CD1c-positive myeloid dendritic cell (primary cell): ENCODE results near the gene KRT82.
"Not testable (repeated sequence)": the region's sequence is repeated elsewhere in the genome, so short reads cannot be mapped to it uniquely, and the experiment has no call there.

Source experiments
- DNase-seq: peaks from one replicate; pipeline ENCODE4 v3.0.0-alpha.2; 2016; ENCODE audit errors: extremely low spot score

KRT82 gene

GRCh38 chr12:52413202-52413601 is 7.1 kb upstream of the KRT82 start:
- no peak for DNase-seq

- DNase-seq = no peak
These were observed 5.7 kb upstream of the KRT82 start for GRCh38 chr12:52411815-52412214.

DNA sequence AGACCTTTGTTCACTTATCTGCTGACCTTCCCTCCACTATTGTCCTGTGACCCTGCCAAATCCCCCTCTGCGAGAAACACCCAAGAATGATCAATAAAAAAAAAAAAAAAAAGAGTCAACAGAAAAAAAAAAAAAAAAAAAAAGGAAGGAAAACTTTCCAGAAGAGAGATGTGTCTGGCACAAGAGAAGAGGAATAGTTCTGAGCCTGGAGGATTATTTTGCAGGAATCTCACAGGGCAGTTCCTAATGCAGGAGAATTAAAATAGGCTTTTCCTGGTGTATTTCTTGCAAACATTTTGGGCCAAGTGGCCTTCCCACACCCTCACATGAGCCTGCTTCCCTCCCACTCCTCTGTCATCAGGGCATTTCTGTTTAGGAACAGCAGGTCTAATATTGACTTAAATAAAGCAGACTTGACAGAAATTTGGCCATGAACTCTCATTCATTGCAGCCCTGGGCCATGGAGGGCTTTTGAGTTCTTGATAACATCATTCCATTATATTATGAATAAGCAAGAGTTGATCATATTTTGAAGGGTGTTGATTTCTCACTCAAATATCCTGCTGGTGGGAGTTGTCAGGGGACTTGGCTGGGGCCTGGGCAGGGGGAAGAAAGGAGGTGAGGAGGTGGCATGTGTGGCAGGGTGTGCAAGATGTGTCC is 4.6 kb upstream of the KRT82 start:
- DNase-seq = not testable (repeated sequence)

DNA sequence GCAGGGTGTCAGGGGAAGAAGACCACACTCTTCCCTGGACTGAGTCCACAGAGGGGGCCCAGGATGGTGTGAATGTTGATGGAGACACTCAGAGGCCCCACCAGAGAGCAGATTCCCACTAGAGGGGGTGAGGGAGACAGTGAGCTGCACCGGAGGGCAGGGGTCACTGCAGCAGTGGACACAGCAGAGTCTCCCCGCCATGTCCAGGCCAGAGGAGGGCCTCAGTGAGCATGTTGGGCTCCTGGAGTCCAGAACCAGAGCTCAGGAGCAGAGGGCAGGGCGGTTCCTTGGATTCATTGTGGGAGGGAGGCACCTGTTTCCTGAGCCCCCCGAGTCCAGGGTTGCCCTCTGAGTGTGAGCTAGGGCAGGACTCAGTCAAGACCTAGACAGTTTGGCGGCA is 1.8 kb upstream of the KRT82 start:
- no peak for DNase-seq

GRCh38 chr12:52404951-52405350 is 1.2 kb downstream of the KRT82 start:
- no peak for DNase-seq

GRCh38 chr12:52403561-52403960 is 2.6 kb downstream of the KRT82 start:
- no peak for DNase-seq

DNA sequence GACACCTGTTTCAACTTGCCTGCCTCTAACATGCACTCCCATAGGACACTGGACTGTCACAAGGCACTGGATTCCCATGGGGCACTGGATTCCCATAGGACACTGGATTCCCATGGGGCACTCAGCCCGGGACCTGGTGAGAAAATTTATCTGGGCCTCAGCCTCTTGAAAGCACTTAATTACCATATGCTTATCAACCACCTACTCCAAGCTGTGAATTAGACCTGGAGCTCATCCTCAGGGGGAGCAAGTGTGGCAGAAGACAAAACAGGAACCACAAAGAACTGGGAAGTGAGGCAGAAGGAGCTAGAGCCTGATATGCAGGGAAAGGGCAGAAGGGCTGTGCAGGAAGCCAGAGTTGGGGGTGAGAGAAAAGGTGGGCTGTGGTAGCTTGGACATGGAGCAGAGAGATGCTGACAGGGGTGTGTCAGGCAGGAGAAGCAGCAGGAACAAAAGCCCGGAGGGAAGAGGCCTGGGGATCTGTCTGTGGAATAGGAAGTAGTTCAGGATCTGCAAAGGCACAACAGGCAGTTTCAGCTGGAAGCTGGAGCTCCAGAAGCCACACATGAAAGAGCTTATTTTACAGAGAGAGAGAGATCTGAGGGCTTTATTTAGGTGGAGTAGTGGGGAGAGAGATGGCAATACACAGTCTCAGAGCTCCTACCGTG is 3.1 kb downstream of the KRT82 start:
- no peak for DNase-seq

- DNase-seq = no peak
These were observed 3.8 kb downstream of the KRT82 start for GRCh38 chr12:52402377-52402776.

DNA sequence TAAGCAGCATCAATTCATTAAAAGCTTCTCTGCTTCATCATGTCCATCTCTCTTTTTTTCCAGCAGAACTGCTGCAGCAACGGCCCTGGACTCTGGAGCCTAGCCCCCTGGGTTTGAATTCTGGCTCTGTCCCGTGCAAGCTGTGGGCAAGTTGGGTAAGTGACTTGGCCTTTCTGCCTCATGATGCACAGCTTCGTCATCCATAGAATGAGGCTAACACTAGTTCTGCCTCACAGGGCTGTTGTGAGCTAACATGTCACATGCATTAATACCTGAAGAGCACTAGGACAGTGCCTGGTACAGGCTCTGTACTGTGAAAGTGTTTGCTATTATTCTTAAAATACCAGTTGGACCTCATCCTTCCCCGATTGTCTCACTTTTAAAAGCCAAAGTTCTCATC is 4.2 kb downstream of the KRT82 start:
- no peak for DNase-seq

GRCh38 chr12:52401526-52401925 is 4.6 kb downstream of the KRT82 start:
- no peak for DNase-seq

- no peak for DNase-seq
These were observed 5.2 kb downstream of the KRT82 start for GRCh38 chr12:52400906-52401305.

GRCh38 chr12:52399756-52400155 is 6.4 kb downstream of the KRT82 start:
- DNase-seq = no peak

GRCh38 chr12:52398176-52398575 is 8.0 kb downstream of the KRT82 start:
- DNase-seq = no peak

- DNase-seq = no peak
These were observed 9.5 kb downstream of the KRT82 start for GRCh38 chr12:52396656-52397055.

GRCh38 chr12:52395761-52396434 is 10.2 kb downstream of the KRT82 start:
- no peak for DNase-seq

GRCh38 chr12:52394836-52395405 is 11.2 kb downstream of the KRT82 start:
- DNase-seq = no peak

DNA sequence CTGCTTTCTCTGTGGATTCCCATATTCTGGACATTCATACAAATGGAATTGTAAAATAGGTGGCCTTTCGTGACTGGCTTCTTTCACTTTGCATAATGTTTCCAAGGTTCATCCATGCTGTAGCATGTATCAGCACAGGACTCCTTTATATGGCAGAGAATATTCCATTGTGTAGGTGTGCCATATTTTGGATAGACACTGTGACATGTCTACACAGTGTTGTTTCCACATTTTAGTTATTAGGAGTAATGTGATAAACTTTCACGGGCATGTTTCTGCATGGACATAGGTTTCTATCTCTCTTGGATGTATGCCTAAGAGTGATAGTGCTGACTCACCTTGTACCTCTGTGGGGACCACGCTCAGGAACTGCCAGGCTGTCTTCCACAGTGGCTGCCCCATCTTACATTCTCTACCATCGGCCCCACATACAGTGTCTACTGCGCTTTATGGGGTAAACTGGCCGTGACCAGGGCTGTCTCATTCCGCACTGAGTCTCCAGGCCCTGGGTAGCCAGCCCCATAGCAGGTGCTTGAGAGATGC is 13.6 kb downstream of the KRT82 start:
- no peak for DNase-seq

DNA sequence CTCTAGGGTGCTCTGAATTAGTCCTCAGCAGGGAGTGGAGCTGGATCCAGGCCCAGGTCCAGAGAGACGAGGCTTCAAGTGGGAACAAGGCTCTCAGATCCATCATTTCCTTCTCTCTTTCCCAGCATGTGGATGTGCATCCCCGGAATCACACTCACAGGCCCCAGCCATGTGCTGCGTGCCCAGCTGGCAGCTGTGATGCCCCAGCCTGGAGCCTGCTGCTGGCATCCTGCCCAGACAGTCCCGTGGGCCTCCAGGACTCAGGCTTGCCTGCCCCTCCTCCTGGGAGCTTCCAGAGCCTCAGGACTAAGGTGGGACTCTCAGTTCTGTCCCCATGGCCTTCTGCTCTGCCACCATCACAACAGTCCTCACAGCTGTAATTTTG is 14.5 kb downstream of the KRT82 start:
- no peak for DNase-seq

DNA sequence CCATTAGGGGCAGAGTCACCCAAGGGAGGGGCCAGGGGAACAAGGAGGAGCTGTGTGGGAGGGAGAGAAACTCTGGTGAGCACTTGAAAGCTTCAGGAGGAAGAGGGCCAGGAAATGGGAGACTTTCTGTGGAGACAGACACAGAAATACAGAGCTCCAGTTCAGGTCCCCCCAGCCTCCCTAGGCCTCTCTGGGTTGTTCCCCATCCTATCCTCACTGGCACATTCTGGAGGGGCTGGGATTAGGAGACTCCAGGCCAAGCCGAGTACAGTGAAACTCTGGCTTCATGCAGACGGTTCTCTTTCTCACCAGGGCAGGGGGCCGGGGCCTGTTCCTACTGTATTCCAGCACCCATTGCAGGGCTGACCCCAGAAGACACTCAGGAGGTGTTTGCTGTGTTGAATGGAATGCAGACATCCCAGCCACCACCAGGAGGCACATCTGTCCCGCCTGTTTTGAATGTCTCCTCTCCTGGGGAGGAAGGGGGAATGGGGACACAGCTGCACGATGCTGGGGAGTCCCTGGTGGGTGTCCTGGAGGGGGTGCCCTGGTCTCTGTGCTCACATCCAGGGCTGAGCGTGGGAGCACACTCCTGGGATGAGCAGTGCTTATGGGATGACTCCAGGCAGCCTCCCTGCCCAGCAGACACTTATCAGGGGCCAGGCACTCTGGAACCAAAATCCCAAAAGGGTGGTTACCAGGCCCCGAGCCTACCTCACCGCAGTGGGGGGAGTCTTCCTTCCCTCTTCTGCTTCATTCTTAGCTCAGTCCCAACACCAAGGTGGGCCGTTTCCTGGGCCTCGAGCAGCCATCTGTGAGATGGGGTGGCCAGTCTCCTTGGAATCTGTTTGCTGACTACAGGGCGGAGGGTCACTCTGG is 15.2 kb downstream of the KRT82 start:
- DNase-seq = peak; percentile 4

DNA sequence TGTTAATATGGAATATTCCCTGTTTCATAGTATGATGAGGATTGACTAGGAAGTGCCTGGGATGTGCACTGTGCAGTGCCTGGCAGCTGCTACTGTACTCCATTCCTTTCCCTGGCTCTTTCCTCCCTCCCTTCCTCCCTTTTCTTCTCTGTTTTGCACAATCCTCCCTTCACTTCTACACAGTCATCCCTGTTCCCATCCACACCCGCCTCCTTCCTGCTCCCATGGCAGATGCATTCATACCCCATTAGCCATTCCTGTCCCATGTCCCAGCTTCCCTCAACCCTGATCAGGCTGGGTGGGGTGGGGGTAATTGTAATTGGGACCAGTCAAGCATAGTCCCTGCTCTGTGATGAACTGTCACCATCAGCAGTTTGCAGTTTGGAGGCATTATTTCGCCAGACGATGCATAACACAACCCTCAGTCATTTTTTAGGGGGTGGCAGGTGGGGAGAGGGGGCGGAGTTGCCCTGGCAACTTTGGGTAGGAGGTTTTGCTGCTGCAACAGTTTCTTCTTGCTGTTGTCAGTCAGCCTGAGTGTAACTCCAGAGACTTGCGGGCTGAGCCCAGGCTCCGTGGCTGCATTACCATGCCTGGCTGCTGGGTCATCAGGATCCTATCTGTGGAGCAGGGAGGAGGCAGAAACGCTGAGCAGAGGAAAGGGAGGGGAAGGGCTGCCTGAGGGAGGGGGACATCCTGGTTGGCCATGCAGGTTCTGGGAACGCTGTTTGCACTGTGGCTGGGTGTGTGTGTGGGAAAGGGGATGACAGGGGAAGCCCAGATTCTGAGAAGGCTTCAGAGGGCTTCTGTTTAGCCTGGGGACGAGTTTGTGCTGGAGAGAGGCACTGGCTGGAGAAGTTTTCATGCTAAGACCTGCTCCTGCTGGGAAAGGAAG is 16.6 kb downstream of the KRT82 start:
- DNase-seq = no peak

DNA sequence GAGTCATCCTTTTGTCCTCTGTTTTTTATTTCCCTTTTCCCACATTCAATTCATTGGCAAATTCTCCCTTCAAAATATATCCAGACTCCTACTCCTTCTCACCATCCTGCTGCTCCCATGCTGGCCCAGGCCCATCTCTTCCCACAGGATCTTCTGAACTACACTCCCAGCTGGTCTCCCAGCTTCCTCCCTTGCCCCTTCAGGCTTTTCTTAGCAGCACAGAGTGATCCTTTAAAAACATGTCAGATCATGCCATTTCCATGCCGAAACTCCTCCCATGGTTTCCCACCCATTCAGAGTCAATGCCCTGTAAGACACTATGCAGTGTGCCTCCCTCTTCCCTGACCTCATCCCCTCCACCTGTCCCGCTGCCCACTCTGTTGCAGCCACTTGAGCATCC is 18.3 kb downstream of the KRT82 start:
- DNase-seq = no peak
